Osteoblast (primary cell): ENCODE measurements around the gene KLHL20. TPM values are rescaled to one million over a fixed set of nuclear protein-coding genes. Genes with fewer than 3 reads are reported as not detected.
"Not testable (repeated sequence)": the region's sequence is repeated elsewhere in the genome, so short reads cannot be mapped to it uniquely, and the experiment has no call there.

ENCODE experiments used
- DNase-seq: peaks from one replicate; pipeline ENCODE4 v3.0.0; 2011; ENCODE audit warnings: low spot score, mixed read lengths; ENCODE audit not compliant: insufficient read length; ENCODE audit errors: missing footprints
- H2AFZ ChIP-seq: 2 replicates; pipeline ENCODE4 v1.6.0; 2011; ENCODE audit warnings: mild to moderate bottlenecking, low read length
- H3K27ac ChIP-seq: 2 replicates; pipeline ENCODE4 v1.5.1; 2011; ENCODE audit warnings: mild to moderate bottlenecking, low read depth, low read length, moderate library complexity
- H3K27me3 ChIP-seq: 2 replicates; pipeline ENCODE4 v1.6.0; 2012; ENCODE audit warnings: mild to moderate bottlenecking, control low read depth, inconsistent platforms, low read length, moderate library complexity; ENCODE audit not compliant: insufficient read depth
- H3K36me3 ChIP-seq: 2 replicates; pipeline ENCODE4 v1.5.1; 2011; ENCODE audit warnings: mild to moderate bottlenecking, low read length, control low read depth, moderate library complexity; ENCODE audit not compliant: insufficient read depth
- H3K4me1 ChIP-seq: 2 replicates; pipeline ENCODE4 v1.5.1; 2011; ENCODE audit warnings: mild to moderate bottlenecking, low read length, control low read depth, moderate library complexity; ENCODE audit not compliant: insufficient read depth
- H3K4me2 ChIP-seq: 2 replicates; pipeline ENCODE4 v1.6.0; 2011; ENCODE audit warnings: mild to moderate bottlenecking, low read length; ENCODE audit not compliant: insufficient read depth
- H3K4me3 ChIP-seq: fragments of 200-600 bp; sonication (generic); 3 replicates; pipeline ENCODE4 v1.5.1; 2012; ENCODE audit warnings: mild to moderate bottlenecking, low read length, inconsistent platforms; ENCODE audit not compliant: insufficient read depth
- H3K79me2 ChIP-seq: 2 replicates; pipeline ENCODE4 v1.6.0; 2012; ENCODE audit warnings: mild to moderate bottlenecking, low read length, control low read depth, inconsistent platforms; ENCODE audit not compliant: insufficient read depth
- H3K9me3 ChIP-seq: 2 replicates; pipeline ENCODE4 v1.5.1; 2011; ENCODE audit warnings: low read depth, low read length, control low read depth
- H4K20me1 ChIP-seq: 2 replicates; pipeline ENCODE4 v1.6.0; 2012; ENCODE audit warnings: mild to moderate bottlenecking, low read length, control low read depth; ENCODE audit not compliant: insufficient read depth
- CTCF ChIP-seq: IDR thresholded peaks from 2 replicates; pipeline ENCODE4 v1.5.1; 2011; ENCODE audit warnings: mild to moderate bottlenecking, low read depth, low read length, moderate library complexity; ENCODE audit errors: extremely low read depth
- total RNA-seq: library from RNA; depleted of rRNA; stranded (reverse); fragments of >200 nt; gene quantifications from 2 replicates; pipeline ENCODE4 v1.2.3, GENCODE V29; 2012

KLHL20 gene
- total RNA-seq, 1 donor = 26.4 TPM

DNA sequence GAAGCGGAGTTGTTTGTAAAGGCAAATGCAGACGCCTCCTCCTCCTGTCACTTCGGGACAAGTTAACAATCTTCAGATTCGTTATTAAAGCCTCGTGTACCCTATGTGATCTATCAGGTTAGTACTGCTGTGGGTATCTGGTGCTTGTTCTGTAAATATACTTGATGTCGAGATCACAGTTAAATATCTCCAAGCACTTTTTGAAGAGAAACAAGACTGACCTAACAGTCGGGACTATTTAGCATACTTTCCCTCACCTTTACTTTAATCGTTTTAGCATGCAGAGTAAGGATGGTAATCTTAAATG is 710 bp downstream of the KLHL20 start:
- peaks cover 11% of the 10 kb centered on the region for H3K27me3 ChIP-seq
- peak overlapping the region; percentile 80 for H3K4me3 ChIP-seq
- peaks cover 36% of the 10 kb centered on the region for H3K79me2 ChIP-seq
- H3K27ac ChIP-seq = peak overlapping the region; percentile 64
- H3K36me3 ChIP-seq = peaks cover 4% of the 10 kb centered on the region
- no peak for TF ChIP-seq CTCF
- no peak for DNase-seq
- peak overlapping the region; percentile 87 for H3K4me2 ChIP-seq
- peaks cover 14% of the 10 kb centered on the region for H3K4me1 ChIP-seq
- H3K9me3 ChIP-seq = no peaks in the 10 kb centered on the region
- H4K20me1 ChIP-seq = peaks cover 3% of the 10 kb centered on the region
- peak overlapping the region; percentile 100 for H2AFZ ChIP-seq

DNA sequence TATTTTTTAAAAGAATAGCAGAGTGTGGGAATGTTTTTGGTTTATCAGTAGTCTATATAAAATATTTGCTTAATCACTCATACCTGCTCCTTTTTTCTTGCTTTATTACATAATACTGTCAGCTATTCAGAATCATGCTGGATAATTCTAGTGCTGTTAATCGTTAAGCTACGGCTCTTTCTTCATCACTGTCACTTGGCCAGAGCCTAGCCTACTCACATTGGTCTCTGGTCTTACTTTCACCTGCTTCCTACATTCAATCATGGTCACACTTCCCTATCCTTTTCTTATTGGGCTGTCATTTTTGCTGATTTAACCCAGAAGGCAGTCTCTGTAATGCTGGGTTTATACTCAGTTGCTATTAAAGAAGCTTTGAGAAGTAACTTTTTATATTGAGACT is 2.5 kb downstream of the KLHL20 start:
- no peak overlapping the region for H3K4me2 ChIP-seq
- H3K9me3 ChIP-seq = no peaks in the 10 kb centered on the region
- no peak overlapping the region for H2AFZ ChIP-seq
- H3K79me2 ChIP-seq = peaks cover 52% of the 10 kb centered on the region
- peaks cover 14% of the 10 kb centered on the region for H3K4me1 ChIP-seq
- no peak overlapping the region for H3K27ac ChIP-seq
- H3K4me3 ChIP-seq = no peak overlapping the region
- H3K27me3 ChIP-seq = peaks cover 4% of the 10 kb centered on the region
- TF ChIP-seq CTCF = no peak
- peaks cover 4% of the 10 kb centered on the region for H3K36me3 ChIP-seq
- DNase-seq = no peak
- H4K20me1 ChIP-seq = peaks cover 3% of the 10 kb centered on the region

- not testable (repeated sequence) for H3K79me2 ChIP-seq, H3K4me3 ChIP-seq, H3K27me3 ChIP-seq, H3K9me3 ChIP-seq, H2AFZ ChIP-seq, H4K20me1 ChIP-seq, H3K4me2 ChIP-seq, H3K27ac ChIP-seq, H3K4me1 ChIP-seq, DNase-seq
- H3K36me3 ChIP-seq = peaks cover 11% of the 10 kb centered on the region
Observed at GRCh38 chr1:173731331-173731730, 16.6 kb downstream of the KLHL20 start.

- no peak overlapping the region for H2AFZ ChIP-seq
- no peaks in the 10 kb centered on the region for H3K4me1 ChIP-seq
- H4K20me1 ChIP-seq = peaks cover 5% of the 10 kb centered on the region
- H3K27me3 ChIP-seq = no peaks in the 10 kb centered on the region
- TF ChIP-seq CTCF = no peak
- no peak overlapping the region for H3K4me3 ChIP-seq
- no peaks in the 10 kb centered on the region for H3K9me3 ChIP-seq
- no peak overlapping the region for H3K27ac ChIP-seq
- H3K36me3 ChIP-seq = peaks cover 11% of the 10 kb centered on the region
- peaks cover 19% of the 10 kb centered on the region for H3K79me2 ChIP-seq
- no peak for DNase-seq
- H3K4me2 ChIP-seq = no peak overlapping the region
Observed at GRCh38 chr1:173733912-173734311, 19.1 kb downstream of the KLHL20 start.

GRCh38 chr1:173736104-173736503 is 21.3 kb downstream of the KLHL20 start:
- Histone ChIP-seq H3K79me2 (peaks cover 29% of the 10 kb centered on the region), H3K36me3 (peaks cover 11% of the 10 kb centered on the region)
- H3K4me3 ChIP-seq, H3K9me3 ChIP-seq, H3K27me3 ChIP-seq, H3K4me2 ChIP-seq, H3K27ac ChIP-seq, DNase-seq, H2AFZ ChIP-seq, H4K20me1 ChIP-seq, H3K4me1 ChIP-seq: not testable (repeated sequence)
